ENCODE data around the gene DPH5. TPM values are rescaled to one million over a fixed set of nuclear protein-coding genes. Genes with fewer than 3 reads are reported as not detected.

DPH5 gene
- total RNA-seq, 4 donors from 2014 or later: 14.8 to 26.8 (median 20.5) TPM

- no peak for ATAC-seq
- TF ChIP-seq CTCF (IDR thresholded peaks at IDR 0.05) (peak in 1 of 4 experiments; percentile 29), POLR2A (IDR thresholded peaks at IDR 0.05) (no peak)
- H3K9me3 ChIP-seq: peaks cover 0 to 7% (median 0%) of the 10 kb centered on the region in 3 donors
- peak overlapping the region in 1 of 4 donors; percentile 0 for H3K27ac ChIP-seq
- peaks cover 0 to 19% (median 0%) of the 10 kb centered on the region in 3 donors for H3K4me1 ChIP-seq
- 18 to 35% methylated on average over 2 of the region's 2 CpGs for WGBS, 2 donors (ENCODE audit: low coverage in 1 of 2)
- H3K27me3 ChIP-seq: no peaks in the 10 kb centered on the region
- peaks cover 0 to 4% of the 10 kb centered on the region in 2 donors for H3K36me3 ChIP-seq
- no peak overlapping the region for H3K4me3 ChIP-seq
Measured at GRCh38 chr1:101043776-101044175, 18.2 kb upstream of the DPH5 start.

DNA sequence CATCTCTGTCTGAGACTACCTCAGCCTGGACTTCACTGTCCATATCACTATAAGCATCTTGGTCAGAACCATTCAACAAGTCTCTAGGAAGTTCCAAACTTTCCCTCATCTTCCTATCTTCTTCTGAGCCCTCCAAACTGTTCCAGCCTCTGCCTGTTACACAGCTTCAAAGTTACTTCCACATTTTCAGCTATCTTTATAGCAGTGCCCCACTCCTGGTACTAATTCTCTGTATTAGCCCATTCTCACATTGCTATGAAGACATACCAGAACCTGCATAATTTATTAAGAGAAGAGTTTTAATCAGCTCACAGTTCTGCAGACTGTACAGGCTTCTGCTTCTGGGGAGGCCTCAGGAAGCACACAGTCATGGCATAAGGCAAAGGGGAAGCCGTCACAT, 15.7 kb upstream of the DPH5 start:
- no peak for TF ChIP-seq POLR2AphosphoS5 (IDR thresholded peaks at IDR 0.05)
- no peak for TF ChIP-seq CTCF (IDR thresholded peaks at IDR 0.05)
- no peak for TF ChIP-seq EP300 (IDR thresholded peaks at IDR 0.05)
- no peak for TF ChIP-seq POLR2A (IDR thresholded peaks at IDR 0.05)
- WGBS, 2 donors (ENCODE audit: low coverage in 1 of 2): 100% methylated on average over 1 of the region's 1 CpG; no CpG with 5 or more reads in 1 of the 2 donors
- Histone ChIP-seq H3K27ac (no peak overlapping the region), H3K4me3 (no peak overlapping the region), H3K27me3 (no peaks in the 10 kb centered on the region), H3K4me1 (peaks cover 0 to 27% (median 0%) of the 10 kb centered on the region in 3 donors), H3K36me3 (peaks cover 0 to 4% of the 10 kb centered on the region in 2 donors), H3K9me3 (peaks cover 0 to 7% (median 0%) of the 10 kb centered on the region in 3 donors)
- ATAC-seq: no peak

- Histone ChIP-seq H3K4me1 (peaks cover 0 to 26% (median 0%) of the 10 kb centered on the region in 3 donors), H3K9me3 (peaks cover 0 to 7% (median 0%) of the 10 kb centered on the region in 3 donors), H3K27ac (no peak overlapping the region), H3K36me3 (peaks cover 0 to 4% of the 10 kb centered on the region in 2 donors), H3K4me3 (no peak overlapping the region), H3K27me3 (no peaks in the 10 kb centered on the region)
- no peak for ATAC-seq
- WGBS, 2 donors (ENCODE audit: low coverage in 1 of 2): 100% methylated on average over 2 of the region's 2 CpGs; no CpG with 5 or more reads in 1 of the 2 donors
- TF ChIP-seq EP300 (IDR thresholded peaks at IDR 0.05) (no peak), POLR2A (IDR thresholded peaks at IDR 0.05) (no peak), POLR2AphosphoS5 (IDR thresholded peaks at IDR 0.05) (no peak), CTCF (IDR thresholded peaks at IDR 0.05) (no peak)
Measured at GRCh38 chr1:101040666-101041065, 15.1 kb upstream of the DPH5 start.

- Histone ChIP-seq H3K4me3 (no peak overlapping the region), H3K9me3 (peaks cover 0 to 7% (median 0%) of the 10 kb centered on the region in 3 donors), H3K36me3 (peaks cover 0 to 4% of the 10 kb centered on the region in 2 donors), H3K27ac (peak overlapping the region in 2 of 4 donors; percentile 34 to 41), H3K27me3 (no peaks in the 10 kb centered on the region), H3K4me1 (peaks cover 0 to 26% (median 0%) of the 10 kb centered on the region in 3 donors)
- 36 to 50% methylated on average over 1 of the region's 1 CpG for WGBS, 2 donors (ENCODE audit: low coverage in 1 of 2)
- TF ChIP-seq CTCF (IDR thresholded peaks at IDR 0.05): no peak
- no peak for ATAC-seq
Measured at GRCh38 chr1:101039245-101039644, 13.7 kb upstream of the DPH5 start.

- H3K4me1 ChIP-seq: peaks cover 0 to 21% (median 0%) of the 10 kb centered on the region in 3 donors
- H3K27me3 ChIP-seq: no peaks in the 10 kb centered on the region
- peaks cover 0 to 4% of the 10 kb centered on the region in 2 donors for H3K36me3 ChIP-seq
- peaks cover 0 to 7% (median 0%) of the 10 kb centered on the region in 3 donors for H3K9me3 ChIP-seq
- ATAC-seq: no peak
- no peak overlapping the region for H3K4me3 ChIP-seq
- H3K27ac ChIP-seq: peak overlapping the region in 1 of 4 donors; percentile 39
- 41% methylated on average over 3 of the region's 3 CpGs for WGBS, 2 donors (ENCODE audit: low coverage in 1 of 2)
- no peak for TF ChIP-seq CTCF (IDR thresholded peaks at IDR 0.05)
- TF ChIP-seq EP300 (IDR thresholded peaks at IDR 0.05): no peak
Measured at GRCh38 chr1:101037316-101037715, 11.7 kb upstream of the DPH5 start.
